Body of pancreas (tissue), 4 donors: Measurements from ENCODE around the gene CCDC86. TPM values are rescaled to one million over a fixed set of nuclear protein-coding genes. Genes with fewer than 3 reads are reported as not detected.
A peak's percentile ranks its signal among the peaks of the same experiment; 100 is the strongest.

ENCODE experiments used
- ATAC-seq: fragments of 150-250 bp; one replicate; pipeline ENCODE4 v1.9.1; 2016
- DNase-seq, 4 donors: peaks; one replicate each; pipeline ENCODE4 v3.0.0-alpha.2; 2019
- H3K27ac ChIP-seq, 4 donors: fragments of 200-600 bp; sonication (generic); 1 replicate in 3 of 4; 2 replicates in 1 of 4; pipeline versions ENCODE4 v1.5.1 to v1.6.1; 2016 to 2019; ENCODE audit warnings: mild to moderate bottlenecking in 1 of 4, mixed read lengths in 1 of 4, moderate library complexity in 1 of 4
- H3K27me3 ChIP-seq, 2 donors: fragments of 200-600 bp; sonication (generic); one replicate each; pipeline ENCODE4 v1.6.0; 2016; ENCODE audit warnings: mild to moderate bottlenecking in 1 of 2
- H3K36me3 ChIP-seq, 2 donors: fragments of 200-600 bp; sonication (generic); replicated peaks in 1 of 2; 2 replicates each; pipeline ENCODE4 v1.5.1; 2016; ENCODE audit warnings: low read depth in 2 of 2; ENCODE audit not compliant: insufficient read depth in 1 of 2
- H3K4me1 ChIP-seq: fragments of 200-600 bp; sonication (generic); one replicate; pipeline ENCODE4 v1.6.0; 2016
- H3K4me3 ChIP-seq, 2 donors: fragments of 200-600 bp; sonication (generic); 1 replicate in 1 of 2; 2 replicates in 1 of 2; pipeline ENCODE4 v1.5.1; 2016 to 2019
- H3K9me3 ChIP-seq, 3 donors: fragments of 200-600 bp; sonication (generic); 1 replicate in 2 of 3; 2 replicates in 1 of 3; pipeline ENCODE4 v1.5.1; 2016
- POLR2A ChIP-seq, 3 donors: fragments of 450-650 bp; IDR thresholded peaks; one replicate each; pipeline ENCODE4 v1.6.1; 2016; ENCODE audit warnings: antibody characterized with exemption in 3 of 3, mild to moderate bottlenecking in 2 of 3
- WGBS, 2 donors: methylation state at CpG; one replicate each; pipeline ENCODE4 v1.1.5; 2017; 5-methylcytosine and 5-hydroxymethylcytosine counted together
- intact Hi-C: fragments of 100-400 bp; cut with DNase I; formaldehyde crosslinking; loops from one replicate; pipeline ENCODE4 v1.15.1; 2023
- total RNA-seq, 2 donors: library from RNA; depleted of rRNA; stranded (reverse); fragments of >200 nt; gene quantifications; one replicate each; pipeline ENCODE4 v1.1.0, GENCODE V29; 2016
- TF ChIP-seq, protein P1 (sequence below), 7 experiments: fragments of 450-650 bp in 4 of 7; fragments of 200-600 bp in 3 of 7; sonication (generic) in 3 of 7; IDR thresholded peaks; one replicate each; pipeline ENCODE4 v1.5.1; 2016 to 2019; ENCODE audit warnings: antibody characterized with exemption in 7 of 7

CCDC86 gene
- total RNA-seq, 2 donors from 2014 or later, result 14.8 to 26.4 TPM

DNA sequence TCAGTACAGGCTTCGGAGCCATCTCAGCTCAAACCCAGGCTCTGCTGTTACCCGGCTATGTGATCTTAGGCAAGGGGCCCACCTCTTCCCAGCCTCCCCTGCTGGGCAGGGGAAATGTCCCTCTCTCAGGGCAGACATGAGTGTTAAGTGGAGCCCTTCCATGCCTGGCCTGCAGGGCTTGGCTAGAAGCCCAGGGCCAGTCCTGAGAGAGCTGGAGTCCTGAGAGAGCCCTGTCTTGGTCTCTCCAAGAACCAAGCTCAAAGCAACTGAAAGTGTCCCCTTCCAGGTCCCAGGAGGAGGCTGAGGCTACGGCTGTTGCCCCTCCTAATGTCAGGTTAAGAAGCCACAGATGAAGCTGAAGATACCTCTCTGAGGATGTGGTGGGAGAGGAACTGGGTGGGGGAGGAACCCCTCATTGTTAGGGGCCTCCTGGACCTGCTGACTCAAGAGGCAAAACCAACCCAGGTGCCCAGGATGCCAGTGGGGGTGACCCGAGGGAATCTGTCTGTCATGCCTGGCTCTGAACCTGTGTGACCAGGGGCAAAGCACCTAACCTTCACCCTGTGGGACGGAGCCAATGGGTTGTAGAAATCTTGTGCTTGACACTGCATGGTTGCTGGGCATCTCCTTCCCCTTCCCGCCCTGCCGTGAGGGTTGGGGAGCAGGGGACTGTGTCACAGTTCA lies 29.6 kb downstream of the CCDC86 start:
- H3K4me3 ChIP-seq, result no peak overlapping the region
- H3K4me1 ChIP-seq, result no peaks in the 10 kb centered on the region
- 68 to 74% methylated on average over 5 to 7 of the region's 7 CpGs for WGBS, 2 donors
- H3K27me3 ChIP-seq, result no peaks in the 10 kb centered on the region
- no peak for ATAC-seq
- TF ChIP-seq, protein P1, sequence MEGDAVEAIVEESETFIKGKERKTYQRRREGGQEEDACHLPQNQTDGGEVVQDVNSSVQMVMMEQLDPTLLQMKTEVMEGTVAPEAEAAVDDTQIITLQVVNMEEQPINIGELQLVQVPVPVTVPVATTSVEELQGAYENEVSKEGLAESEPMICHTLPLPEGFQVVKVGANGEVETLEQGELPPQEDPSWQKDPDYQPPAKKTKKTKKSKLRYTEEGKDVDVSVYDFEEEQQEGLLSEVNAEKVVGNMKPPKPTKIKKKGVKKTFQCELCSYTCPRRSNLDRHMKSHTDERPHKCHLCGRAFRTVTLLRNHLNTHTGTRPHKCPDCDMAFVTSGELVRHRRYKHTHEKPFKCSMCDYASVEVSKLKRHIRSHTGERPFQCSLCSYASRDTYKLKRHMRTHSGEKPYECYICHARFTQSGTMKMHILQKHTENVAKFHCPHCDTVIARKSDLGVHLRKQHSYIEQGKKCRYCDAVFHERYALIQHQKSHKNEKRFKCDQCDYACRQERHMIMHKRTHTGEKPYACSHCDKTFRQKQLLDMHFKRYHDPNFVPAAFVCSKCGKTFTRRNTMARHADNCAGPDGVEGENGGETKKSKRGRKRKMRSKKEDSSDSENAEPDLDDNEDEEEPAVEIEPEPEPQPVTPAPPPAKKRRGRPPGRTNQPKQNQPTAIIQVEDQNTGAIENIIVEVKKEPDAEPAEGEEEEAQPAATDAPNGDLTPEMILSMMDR (IDR thresholded peaks at IDR 0.05), result no peak
- no peak for TF ChIP-seq POLR2A (IDR thresholded peaks at IDR 0.05)
- no peak overlapping the region for H3K27ac ChIP-seq
- DNase-seq, result no peak
- H3K36me3 ChIP-seq, result no peaks in the 10 kb centered on the region
- intact Hi-C loops, result no loop called here
- no peaks in the 10 kb centered on the region for H3K9me3 ChIP-seq

DNA sequence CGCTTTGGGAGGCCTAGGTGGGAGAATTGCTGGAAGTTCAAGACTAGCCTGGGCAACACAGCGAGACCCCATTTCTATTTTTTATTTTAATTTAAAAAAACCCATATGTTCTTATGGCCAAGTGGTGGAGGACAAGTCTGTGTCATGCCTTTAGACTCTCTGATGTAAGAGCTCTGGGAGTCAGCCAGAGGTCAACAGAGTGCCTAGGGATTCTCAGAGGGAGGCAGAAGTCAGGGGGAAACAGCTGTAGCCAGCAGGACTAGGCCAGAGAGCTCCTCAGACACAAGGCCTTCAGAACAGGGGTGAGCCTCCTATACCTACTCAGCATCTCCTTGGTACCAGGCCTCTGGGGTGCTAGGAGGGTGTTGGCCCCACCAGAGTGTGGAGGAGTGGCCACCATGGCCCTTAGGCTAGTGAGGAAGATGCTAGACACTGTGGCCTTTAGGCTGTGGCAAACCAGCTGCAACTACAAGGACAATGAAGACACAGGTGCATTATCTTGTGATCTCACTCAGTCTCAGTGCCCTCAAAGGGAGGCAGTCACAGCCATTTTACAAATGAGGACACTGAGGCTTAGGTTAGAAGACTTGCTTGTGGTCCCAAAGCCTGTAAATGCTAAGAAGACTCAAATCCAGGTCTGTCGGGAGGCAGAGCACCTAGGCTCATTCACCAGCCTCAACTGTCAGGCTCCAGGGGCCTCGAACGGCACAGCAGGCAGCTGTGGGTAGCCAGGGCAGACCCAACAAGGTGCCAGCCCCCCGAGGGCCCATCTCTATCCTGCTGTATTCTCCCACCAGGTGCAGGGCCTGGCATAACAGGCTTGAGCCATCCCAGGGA lies 30.4 kb downstream of the CCDC86 start:
- no peaks in the 10 kb centered on the region for H3K9me3 ChIP-seq
- intact Hi-C loops, result no loop called here
- no peak overlapping the region for H3K4me3 ChIP-seq
- no peaks in the 10 kb centered on the region for H3K36me3 ChIP-seq
- DNase-seq (peak in 2 of 4 donors; percentile 34 to 43), ATAC-seq (peak; percentile 50)
- no peak overlapping the region for H3K27ac ChIP-seq
- H3K4me1 ChIP-seq, result no peaks in the 10 kb centered on the region
- H3K27me3 ChIP-seq, result no peaks in the 10 kb centered on the region
- TF ChIP-seq, protein P1 (IDR thresholded peaks at IDR 0.05), result no peak
- TF ChIP-seq POLR2A (IDR thresholded peaks at IDR 0.05), result no peak
- WGBS, 2 donors, result 82 to 83% methylated on average over 6 of the region's 6 CpGs

DNA sequence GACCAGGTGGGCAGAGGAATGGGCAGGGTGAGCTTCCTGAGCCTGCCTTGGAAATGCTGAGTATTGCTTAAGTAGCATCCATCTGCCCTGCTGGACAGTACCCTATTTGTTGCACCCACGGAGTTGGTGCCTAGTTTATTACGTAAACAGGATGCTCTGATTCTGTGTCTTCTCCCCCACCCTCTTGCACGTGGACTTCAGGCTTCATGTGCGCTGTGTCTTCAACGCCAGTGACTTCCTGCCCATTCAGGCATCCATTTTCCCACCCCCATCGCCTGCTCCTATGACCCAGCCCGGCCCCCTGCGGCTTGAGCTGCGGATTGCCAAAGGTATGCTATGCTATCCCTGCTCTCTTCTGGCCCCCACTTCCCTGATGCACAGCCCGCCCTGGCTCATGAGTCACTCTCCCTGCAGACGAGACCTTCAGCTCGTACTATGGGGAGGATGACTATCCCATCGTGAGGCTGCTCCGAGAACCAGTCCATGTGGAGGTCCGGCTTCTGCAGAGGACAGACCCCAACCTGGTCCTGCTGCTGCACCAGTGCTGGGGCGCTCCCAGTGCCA lies 31.1 kb downstream of the CCDC86 start:
- ATAC-seq (no peak), DNase-seq (no peak)
- WGBS, 2 donors, result 60 to 61% methylated on average over 12 to 15 of the region's 16 CpGs

GRCh38 chr11:60873533-60873932 lies 31.6 kb downstream of the CCDC86 start:
- intact Hi-C loops, result no loop called here
- H3K36me3 ChIP-seq, result no peaks in the 10 kb centered on the region
- 81 to 82% methylated on average over 11 to 12 of the region's 12 CpGs for WGBS, 2 donors
- no peaks in the 10 kb centered on the region for H3K9me3 ChIP-seq
- ATAC-seq (no peak), DNase-seq (no peak)
- H3K4me3 ChIP-seq, result no peak overlapping the region
- no peak for TF ChIP-seq POLR2A (IDR thresholded peaks at IDR 0.05)
- TF ChIP-seq, protein P1 (IDR thresholded peaks at IDR 0.05), result no peak
- H3K27ac ChIP-seq, result no peak overlapping the region
- no peaks in the 10 kb centered on the region for H3K27me3 ChIP-seq
- H3K4me1 ChIP-seq, result no peaks in the 10 kb centered on the region

More for the DNA sequence above, 31.1 kb downstream of the CCDC86 start:
- TF ChIP-seq POLR2A (IDR thresholded peaks at IDR 0.05), result no peak
- TF ChIP-seq, protein P1 (IDR thresholded peaks at IDR 0.05), result no peak
- no peaks in the 10 kb centered on the region for H3K9me3 ChIP-seq
- intact Hi-C loops, result no loop called here
- no peaks in the 10 kb centered on the region for H3K4me1 ChIP-seq
- H3K27me3 ChIP-seq, result no peaks in the 10 kb centered on the region
- no peak overlapping the region for H3K27ac ChIP-seq
- no peaks in the 10 kb centered on the region for H3K36me3 ChIP-seq
- H3K4me3 ChIP-seq, result no peak overlapping the region
